ENCODE results near the gene DERL3.

DERL3 gene

DNA sequence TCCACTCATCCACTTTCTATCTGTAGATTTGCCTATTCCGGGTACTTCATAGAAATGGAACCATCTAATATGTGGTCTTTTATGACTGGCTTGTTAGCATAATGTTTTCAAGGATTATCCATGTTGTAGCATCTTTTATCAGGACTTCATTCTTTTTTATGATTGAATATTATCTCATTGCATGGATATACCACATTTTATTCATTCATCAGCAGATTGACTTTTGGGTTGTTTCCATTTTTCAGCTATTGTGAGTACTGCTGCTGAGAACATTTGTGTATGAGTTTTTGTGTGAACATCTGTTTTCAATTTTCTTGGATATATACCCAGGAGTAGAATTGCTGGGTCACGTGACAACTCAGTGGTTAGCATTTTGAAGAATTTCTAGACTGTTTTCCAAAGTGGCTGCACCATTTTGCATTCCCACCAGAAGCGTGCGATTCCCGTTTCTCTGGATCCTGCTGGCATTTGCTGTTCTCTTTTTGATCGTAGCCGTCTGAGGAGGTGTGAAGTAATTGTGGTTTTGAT is 8.9 kb downstream of the DERL3 start:
- no peak overlapping the region for H2AFZ ChIP-seq (ENCODE audit: low read depth, low read length)
- H3K27ac ChIP-seq (ENCODE audit: low read length) = no peak overlapping the region
- H3K9ac ChIP-seq (ENCODE audit: low read length) = no peak overlapping the region
- H3K4me1 ChIP-seq (ENCODE audit: low read length) = no peaks in the 10 kb centered on the region
- H3K27me3 ChIP-seq (ENCODE audit: low read depth, low read length) = no peaks in the 10 kb centered on the region
- peaks cover 74% of the 10 kb centered on the region for H3K36me3 ChIP-seq (replicated peaks; ENCODE audit: low read depth, low read length)
- TF ChIP-seq, protein P1, sequence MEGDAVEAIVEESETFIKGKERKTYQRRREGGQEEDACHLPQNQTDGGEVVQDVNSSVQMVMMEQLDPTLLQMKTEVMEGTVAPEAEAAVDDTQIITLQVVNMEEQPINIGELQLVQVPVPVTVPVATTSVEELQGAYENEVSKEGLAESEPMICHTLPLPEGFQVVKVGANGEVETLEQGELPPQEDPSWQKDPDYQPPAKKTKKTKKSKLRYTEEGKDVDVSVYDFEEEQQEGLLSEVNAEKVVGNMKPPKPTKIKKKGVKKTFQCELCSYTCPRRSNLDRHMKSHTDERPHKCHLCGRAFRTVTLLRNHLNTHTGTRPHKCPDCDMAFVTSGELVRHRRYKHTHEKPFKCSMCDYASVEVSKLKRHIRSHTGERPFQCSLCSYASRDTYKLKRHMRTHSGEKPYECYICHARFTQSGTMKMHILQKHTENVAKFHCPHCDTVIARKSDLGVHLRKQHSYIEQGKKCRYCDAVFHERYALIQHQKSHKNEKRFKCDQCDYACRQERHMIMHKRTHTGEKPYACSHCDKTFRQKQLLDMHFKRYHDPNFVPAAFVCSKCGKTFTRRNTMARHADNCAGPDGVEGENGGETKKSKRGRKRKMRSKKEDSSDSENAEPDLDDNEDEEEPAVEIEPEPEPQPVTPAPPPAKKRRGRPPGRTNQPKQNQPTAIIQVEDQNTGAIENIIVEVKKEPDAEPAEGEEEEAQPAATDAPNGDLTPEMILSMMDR (IDR thresholded peaks at IDR 0.05; ENCODE audit: low read depth, low read length) = no peak
- H3K4me2 ChIP-seq (ENCODE audit: low read length) = no peak overlapping the region
- H4K20me1 ChIP-seq (ENCODE audit: insufficient read depth, low read length) = 0 out of 2 replicates have a peak, but pooled peaks cover 19% of the 10 kb centered on the region
- H3K4me3 ChIP-seq (ENCODE audit: low read length) = no peak overlapping the region
- H3K79me2 ChIP-seq (ENCODE audit: low read length) = peaks cover 16% of the 10 kb centered on the region; the same call in 1 of the 2 replicates
- no peaks in the 10 kb centered on the region for H3K9me3 ChIP-seq (ENCODE audit: insufficient read depth, low read length)

DNA sequence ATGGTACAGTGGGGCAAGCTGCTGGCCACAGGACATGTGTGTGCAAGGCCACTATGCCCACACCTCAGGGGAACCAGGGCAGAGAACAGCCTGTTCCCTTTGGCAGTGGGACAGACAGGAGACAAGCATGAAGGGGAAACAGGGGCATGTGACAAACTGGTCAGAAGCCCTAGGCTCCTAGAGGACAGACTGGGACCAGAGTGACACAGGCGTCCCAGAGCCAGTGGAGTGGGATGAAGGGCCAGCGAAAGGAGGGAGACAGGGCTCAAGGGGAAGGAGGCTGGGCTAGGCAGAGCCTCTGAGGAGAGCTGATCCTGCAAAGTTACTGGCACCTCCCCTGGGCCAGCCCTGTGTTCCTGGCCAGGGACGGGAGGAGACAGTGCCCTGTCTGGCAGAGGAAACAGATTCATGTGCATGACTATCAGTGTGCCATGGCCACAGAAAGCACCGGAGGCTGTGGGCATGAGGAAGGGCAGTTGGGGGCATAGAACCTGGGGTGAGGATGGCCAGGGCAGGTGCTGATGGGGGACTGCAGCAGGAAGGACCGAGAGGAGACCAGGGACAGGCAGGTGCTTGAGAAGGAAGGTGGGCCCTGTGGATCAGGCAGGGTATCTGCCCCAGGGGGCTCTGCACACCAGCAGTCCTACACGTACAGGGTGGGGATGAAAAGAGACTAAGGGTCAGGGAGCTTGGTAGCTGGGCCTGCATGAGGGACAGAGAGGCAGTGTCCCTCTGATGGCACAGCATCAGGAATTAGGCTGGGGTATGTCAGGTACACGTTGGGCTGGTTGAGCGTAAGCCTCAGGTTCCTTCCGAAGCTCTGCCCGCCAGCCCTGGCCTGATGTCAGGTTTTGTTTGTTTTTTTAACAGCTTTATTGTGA is 9.8 kb downstream of the DERL3 start:
- no peaks in the 10 kb centered on the region for H3K9me3 ChIP-seq (ENCODE audit: insufficient read depth, low read length)
- H3K79me2 ChIP-seq (ENCODE audit: low read length) = peaks cover 16% of the 10 kb centered on the region; the same call in 1 of the 2 replicates
- no peak overlapping the region for H3K27ac ChIP-seq (ENCODE audit: low read length)
- TF ChIP-seq EZH2phosphoT487 (IDR thresholded peaks at IDR 0.05; ENCODE audit: low read depth) = no peak
- TF ChIP-seq, protein P1 (IDR thresholded peaks at IDR 0.05; ENCODE audit: low read depth, low read length) = no peak
- peaks cover 75% of the 10 kb centered on the region for H3K36me3 ChIP-seq (replicated peaks; ENCODE audit: low read depth, low read length)
- no peak overlapping the region for H3K4me3 ChIP-seq (ENCODE audit: low read length)
- H3K4me1 ChIP-seq (ENCODE audit: low read length) = no peaks in the 10 kb centered on the region
- no peaks in the 10 kb centered on the region for H3K27me3 ChIP-seq (ENCODE audit: low read depth, low read length)
- H3K4me2 ChIP-seq (ENCODE audit: low read length) = no peak overlapping the region
- no peak overlapping the region for H2AFZ ChIP-seq (ENCODE audit: low read depth, low read length)
- H4K20me1 ChIP-seq (ENCODE audit: insufficient read depth, low read length) = 0 out of 2 replicates have a peak, but pooled peaks cover 19% of the 10 kb centered on the region
- H3K9ac ChIP-seq (ENCODE audit: low read length) = no peak overlapping the region

DNA sequence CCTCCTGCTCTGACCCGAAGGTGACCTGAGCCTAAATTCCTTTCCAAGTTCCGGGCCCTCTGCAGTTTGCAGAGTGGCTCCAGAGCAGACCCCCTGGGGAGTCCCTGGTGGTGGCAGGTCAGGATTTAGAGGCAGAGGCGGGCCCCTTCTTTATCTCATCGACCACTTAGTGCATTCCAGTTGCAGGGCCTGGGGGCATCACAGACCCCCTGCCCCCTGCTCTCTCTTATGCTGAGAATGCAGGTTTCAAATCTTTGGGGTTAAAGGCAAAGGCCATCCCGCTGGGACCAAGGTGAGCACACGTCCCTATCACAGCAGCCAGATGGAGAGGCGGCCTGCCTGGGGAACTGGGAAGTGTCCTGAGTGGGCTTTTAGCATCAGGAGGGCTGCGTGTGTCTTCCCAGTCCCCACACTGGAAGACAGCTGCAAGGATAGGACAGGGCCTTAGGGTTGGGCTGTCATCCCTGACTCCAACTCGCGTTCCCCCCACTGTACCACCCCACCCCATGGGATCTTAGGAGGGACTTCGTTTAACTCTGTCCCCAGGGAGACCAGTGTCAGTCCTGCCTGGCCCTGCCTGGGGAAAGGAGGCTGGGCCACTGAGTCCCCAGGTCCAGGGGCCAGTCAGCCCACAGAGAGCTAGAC is 11.3 kb downstream of the DERL3 start:
- Histone ChIP-seq H4K20me1 (ENCODE audit: insufficient read depth, low read length) (0 out of 2 replicates have a peak, but pooled peaks cover 15% of the 10 kb centered on the region), H3K9ac (ENCODE audit: low read length) (no peak overlapping the region), H3K4me3 (ENCODE audit: low read length) (no peak overlapping the region), H3K27me3 (ENCODE audit: low read depth, low read length) (no peaks in the 10 kb centered on the region), H2AFZ (ENCODE audit: low read depth, low read length) (no peak overlapping the region), H3K4me2 (ENCODE audit: low read length) (no peak overlapping the region), H3K9me3 (ENCODE audit: insufficient read depth, low read length) (no peaks in the 10 kb centered on the region), H3K36me3 (replicated peaks; ENCODE audit: low read depth, low read length) (peaks cover 77% of the 10 kb centered on the region), H3K79me2 (ENCODE audit: low read length) (peaks cover 16% of the 10 kb centered on the region; the same call in 1 of the 2 replicates), H3K4me1 (ENCODE audit: low read length) (no peaks in the 10 kb centered on the region), H3K27ac (ENCODE audit: low read length) (no peak overlapping the region)
- no peak for TF ChIP-seq EZH2phosphoT487 (IDR thresholded peaks at IDR 0.05; ENCODE audit: low read depth)
- TF ChIP-seq, protein P1 (IDR thresholded peaks at IDR 0.05; ENCODE audit: low read depth, low read length) = no peak
